LoVo (cell line): ENCODE measurements around the gene PCNX1.
"Not testable (repeated sequence)": the region's sequence is repeated elsewhere in the genome, so short reads cannot be mapped to it uniquely, and the experiment has no call there.

ENCODE experiments used
- DNase-seq: peaks from one replicate; pipeline ENCODE4 v3.0.0-alpha.2; 2016; ENCODE audit warnings: low spot score

Gene PCNX1

DNA sequence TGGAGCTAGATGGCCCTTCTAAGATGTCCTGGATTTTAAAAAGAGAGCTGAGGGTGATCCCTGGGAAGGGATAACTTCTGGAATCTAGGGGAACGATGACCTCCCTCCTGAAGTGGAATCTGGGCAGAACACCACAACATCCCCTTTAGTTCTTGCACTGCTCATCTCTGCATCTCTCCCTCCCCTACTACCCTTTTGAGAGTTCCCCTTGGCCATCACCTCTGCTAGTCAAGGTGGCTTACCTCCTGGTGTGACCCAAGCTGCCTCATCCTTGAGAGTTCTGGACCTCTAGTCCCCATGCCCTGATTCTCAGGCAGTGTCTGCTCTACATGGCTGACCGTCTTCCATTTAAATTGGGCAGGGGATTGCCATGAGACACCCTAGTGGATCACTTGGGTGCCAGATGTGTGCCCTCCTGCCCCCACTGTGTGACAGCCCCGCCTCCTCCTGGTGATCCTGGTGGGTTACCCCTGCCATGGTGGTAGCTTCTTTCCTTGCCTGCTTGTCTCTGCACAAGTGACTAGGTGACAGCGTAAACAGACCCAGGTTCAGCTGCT is 216.4 kb downstream of the PCNX1 start:
- DNase-seq: no peak

DNA sequence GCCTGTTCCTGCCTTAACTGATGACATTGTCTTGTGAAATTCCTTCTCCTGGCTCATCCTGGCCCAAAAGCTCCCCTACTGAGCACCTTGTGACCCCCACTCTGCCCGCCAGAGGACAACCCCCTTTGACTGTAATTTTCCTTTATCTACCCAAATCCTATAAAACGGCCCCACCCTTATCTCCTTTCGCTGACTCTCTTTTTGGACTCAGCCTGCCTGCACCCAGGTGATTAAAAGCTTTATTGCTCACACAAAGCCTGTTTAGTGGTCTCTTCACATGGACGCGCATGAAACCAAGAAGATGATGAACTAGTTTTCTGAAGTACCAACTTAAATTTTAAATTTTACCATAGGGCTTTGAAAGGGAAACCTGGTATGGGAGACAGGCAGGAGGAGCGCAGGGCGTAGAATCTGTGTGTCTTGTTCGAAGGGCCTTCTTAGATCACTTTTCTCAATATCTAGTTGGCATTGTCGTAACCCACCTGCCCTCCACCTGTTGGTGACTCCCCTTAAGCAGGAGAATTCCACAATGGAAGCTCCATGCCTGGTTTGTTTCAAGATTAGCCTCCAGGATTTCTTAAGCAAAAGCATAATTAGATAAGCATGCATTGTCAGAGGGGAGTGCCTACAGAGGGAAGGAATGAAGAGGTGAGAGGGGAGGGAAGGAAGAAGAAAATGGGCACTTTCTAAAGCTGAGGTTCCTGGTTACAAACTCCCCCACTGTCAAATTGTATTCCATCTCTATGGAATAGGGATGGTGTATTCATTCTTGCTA is 222.6 kb downstream of the PCNX1 start:
- not testable (repeated sequence) for DNase-seq

- DNase-seq: peak; percentile 37
Observed at GRCh38 chr14:71130491-71131179, 223.4 kb downstream of the PCNX1 start.

- DNase-seq: no peak
Observed at GRCh38 chr14:71133296-71133695, 226.0 kb downstream of the PCNX1 start.

GRCh38 chr14:71135496-71135895 is 228.2 kb downstream of the PCNX1 start:
- no peak for DNase-seq

- no peak for DNase-seq
Observed at GRCh38 chr14:71135911-71136310, 228.7 kb downstream of the PCNX1 start.

DNA sequence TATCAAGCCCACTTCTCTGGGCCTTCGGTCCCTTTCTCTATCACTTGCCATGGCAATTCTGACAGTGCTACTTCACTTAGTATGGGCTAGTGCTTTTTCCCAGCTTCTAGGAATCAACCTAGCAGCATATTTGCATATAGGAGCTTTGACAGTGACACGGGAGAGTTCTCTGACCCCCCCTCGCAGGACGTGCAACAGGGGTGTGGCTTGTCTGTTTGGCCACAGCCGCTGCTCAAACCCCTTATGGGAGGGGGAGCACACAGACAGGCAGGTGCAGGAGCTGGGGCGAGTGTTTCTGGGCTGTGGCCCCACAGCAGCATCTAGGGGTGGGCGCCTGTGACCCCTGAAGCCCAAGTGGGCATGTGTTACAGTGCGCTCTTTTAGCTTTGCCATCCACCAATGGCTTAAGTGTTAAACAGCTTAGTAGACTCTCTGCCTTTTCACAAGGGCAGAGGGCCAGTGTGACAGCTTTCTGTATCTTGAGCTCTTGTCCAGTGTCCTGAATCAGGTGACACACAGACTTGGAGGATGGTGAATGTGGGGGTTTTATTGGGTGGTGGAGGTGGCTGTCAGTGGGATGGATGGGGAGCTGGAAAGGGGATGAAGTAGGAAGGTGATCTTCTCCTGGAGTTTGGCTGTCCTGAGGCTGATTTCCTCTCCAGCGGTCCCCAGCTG is 229.3 kb downstream of the PCNX1 start:
- no peak for DNase-seq

DNA sequence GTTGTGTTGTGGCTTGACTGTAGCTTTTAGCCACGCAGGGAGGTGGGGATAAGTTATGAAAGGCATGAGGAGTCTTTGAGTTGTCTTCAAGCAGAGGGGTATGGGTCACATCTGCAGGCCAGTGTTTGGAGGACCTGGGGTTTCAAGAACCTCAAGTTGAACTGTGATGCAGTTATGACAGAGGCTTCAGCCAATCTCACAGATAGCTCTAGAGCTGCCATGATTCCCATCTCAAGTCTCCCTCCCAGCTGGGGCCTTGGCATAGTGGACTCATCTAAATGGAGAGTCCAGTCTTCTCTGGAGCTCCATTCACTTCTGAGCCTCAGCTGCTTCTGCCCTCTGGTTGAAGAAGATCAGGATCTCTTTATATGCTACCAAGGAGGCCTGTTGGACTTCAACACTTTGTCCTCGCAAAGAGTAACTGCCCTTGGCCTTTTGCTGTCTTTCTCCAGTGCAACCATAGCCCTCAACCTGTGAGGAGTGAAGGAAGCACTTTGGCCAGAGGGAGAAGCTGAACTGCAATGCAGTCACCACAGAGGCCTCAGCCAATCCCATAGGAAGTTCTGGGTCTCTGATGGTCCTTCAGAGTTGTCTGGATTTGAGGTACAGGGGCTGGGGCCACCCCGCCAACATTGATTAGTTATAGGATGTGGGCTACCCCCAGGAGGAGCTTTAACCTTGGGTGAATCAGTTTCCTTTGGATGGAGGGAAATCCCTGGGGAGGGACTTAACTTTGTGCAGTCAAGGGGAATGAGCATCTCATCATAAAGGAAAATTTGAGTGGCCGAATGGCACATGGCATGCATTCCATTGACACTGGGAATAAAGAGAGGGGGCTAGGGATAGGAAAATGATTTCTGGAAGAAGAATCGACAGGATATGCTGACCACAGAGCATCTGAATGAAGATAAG is 230.5 kb downstream of the PCNX1 start:
- DNase-seq: no peak

DNA sequence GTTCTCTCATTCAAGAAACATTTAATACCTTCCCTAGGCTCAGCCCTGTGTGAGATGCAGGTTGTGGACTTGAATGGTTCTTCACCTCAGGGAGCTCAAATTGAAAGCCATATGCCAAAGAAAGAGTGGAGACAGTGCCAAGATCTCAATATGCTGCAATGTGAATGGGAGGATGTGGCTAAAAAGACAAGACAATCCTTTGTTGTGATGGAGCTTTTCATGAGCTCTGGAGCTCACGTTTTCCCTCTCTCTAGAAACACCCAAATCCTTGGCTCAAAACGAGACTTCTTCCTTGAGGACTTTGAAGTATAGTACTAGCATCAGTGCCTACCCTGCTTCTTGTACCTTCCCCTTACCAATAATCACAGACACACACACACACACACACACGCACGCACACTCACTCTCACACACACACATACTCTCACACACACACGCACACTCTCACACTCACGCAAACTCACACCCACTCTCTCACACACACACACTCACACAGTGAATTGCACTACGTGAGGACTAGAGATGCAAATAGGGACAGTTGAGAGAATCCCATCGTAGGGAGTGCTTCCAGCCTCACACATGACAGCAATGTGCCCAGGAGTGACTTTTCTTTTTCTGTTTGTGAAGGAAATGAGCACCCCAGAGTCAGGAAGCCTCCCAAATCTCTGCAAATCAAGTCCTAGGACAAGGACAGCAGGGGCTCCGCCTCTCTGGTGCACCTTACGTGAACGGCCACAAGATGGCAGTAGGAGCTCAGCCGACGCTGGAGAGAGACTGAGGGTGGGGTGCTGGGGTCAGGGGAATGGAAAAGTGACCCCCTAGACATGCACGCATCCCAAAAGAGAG is 231.4 kb downstream of the PCNX1 start:
- peak; percentile 46 for DNase-seq

GRCh38 chr14:71139294-71139946 is 232.2 kb downstream of the PCNX1 start:
- no peak for DNase-seq

- DNase-seq: no peak
Observed at GRCh38 chr14:71140157-71140556, 232.9 kb downstream of the PCNX1 start.

- no peak for DNase-seq
Observed at GRCh38 chr14:71141701-71142374, 234.6 kb downstream of the PCNX1 start.

- DNase-seq: no peak
Observed at GRCh38 chr14:71142375-71143038, 235.2 kb downstream of the PCNX1 start.

DNA sequence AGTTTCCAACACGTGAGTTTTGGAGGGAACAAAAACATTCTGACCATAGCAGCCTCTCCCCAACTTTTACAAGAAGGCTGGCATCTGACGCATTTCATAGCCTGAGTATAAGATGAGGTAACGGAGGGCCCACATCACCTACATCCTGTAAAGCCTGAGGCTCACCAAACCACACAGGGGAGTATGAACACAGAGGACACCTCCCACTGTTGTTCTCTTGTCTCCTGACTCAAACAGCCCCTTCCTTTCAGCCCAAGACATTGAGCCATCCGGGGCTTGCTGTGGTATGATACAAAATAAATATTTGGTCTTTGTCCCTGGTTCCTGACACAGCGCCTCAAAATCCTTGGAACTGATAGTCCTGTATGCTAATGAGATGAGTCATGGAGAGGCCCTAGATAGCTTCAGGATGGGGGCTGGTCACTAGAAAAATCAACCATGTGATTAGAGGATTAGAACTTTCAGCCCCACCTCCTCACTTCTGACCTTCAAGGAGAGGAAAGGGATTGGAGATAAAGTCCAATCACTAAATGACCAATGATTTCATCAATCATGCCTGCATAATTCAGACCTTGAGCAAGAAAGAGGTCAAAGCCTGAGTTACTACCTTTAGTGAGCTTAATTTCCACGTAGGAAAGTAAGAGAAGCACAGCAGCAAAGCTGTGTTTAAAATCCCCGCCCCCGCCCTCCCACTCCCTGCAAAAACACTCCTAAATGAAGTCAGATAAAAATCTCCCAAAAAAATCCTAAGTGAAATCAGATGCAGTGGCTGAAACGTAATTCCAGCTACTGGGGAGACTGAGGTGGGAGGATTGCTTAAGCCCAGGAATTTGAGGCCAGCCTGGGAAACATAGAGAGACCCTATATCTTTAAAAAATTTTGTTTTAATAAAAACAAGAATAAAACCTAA is 236.4 kb downstream of the PCNX1 start:
- no peak for DNase-seq

GRCh38 chr14:71147335-71147734 is 240.1 kb downstream of the PCNX1 start:
- not testable (repeated sequence) for DNase-seq

GRCh38 chr14:71148627-71149026 is 241.4 kb downstream of the PCNX1 start:
- no peak for DNase-seq

DNA sequence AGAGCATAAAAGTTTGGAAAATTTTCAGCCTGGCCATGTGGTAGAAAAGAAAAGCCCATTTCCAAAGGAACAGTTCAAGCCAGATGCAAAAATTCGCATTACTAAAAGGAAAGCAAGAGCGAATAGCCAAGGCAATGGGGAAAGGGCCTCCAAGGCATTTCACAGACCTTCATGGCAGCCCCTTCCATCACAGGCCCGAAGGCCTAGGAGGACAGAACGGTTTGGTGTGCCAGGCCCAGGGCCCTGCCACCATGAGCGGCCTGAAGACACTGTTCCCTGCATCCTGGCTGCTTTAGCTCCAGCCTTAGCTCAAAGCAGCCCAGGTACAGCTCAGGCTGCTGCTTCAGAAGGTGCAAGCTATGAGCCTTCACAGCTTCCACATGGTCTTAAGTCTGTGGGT is 243.5 kb downstream of the PCNX1 start:
- no peak for DNase-seq

DNA sequence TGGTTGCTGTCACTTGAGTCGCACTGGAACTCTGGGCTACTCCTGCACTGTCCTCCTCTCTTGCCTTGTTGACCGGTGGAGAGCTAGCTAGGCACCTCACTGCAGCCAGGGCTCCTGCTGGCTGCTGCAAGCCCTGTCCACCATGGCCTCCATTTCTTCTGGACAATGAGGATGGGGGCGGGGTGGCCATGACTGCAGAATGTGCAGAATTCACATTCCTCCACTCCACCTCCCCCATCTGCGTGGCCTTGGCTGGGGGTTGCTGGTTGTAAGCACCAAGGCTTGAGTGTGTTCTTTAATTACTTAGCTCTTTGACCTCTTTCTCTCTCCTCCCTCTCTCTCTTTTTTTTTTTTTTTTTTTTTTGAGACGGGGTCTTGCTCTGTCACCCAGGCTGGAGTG is 248.5 kb downstream of the PCNX1 start:
- DNase-seq: no peak
